Mucosa of descending colon (tissue), 3 donors: ENCODE results near the gene ARFRP1. TPM values are rescaled to one million over a fixed set of nuclear protein-coding genes. Genes with fewer than 3 reads are reported as not detected.
A peak's percentile ranks its signal among the peaks of the same experiment; 100 is the strongest.

ENCODE experiments used
- ATAC-seq: fragments of 200-7000 bp; cut with Tn5 transposase; one replicate; pipeline ENCODE4 v1.9.1; 2020; ENCODE audit warnings: mild to moderate bottlenecking, moderate library complexity
- DNase-seq, 3 donors: peaks; one replicate each; pipeline ENCODE4 v3.0.0-alpha.2; 2020
- H3K36me3 ChIP-seq: fragments of 200-600 bp; one replicate; pipeline ENCODE4 v1.8.0; 2021; ENCODE audit warnings: low read depth, mild to moderate bottlenecking
- H3K4me1 ChIP-seq: fragments of 200-600 bp; one replicate; pipeline ENCODE4 v1.8.0; 2021; ENCODE audit warnings: low read depth, mild to moderate bottlenecking
- H3K4me3 ChIP-seq: fragments of 200-600 bp; one replicate; pipeline ENCODE4 v1.8.0; 2021; ENCODE audit warnings: mild to moderate bottlenecking
- H3K9me3 ChIP-seq: fragments of 200-600 bp; one replicate; pipeline ENCODE4 v1.8.0; 2021; ENCODE audit warnings: mild to moderate bottlenecking
- intact Hi-C, 2 donors: fragments of 100-400 bp; cut with DNase I in 1 of 2; cut with micrococcal nuclease in 1 of 2; formaldehyde crosslinking; loops; one replicate each; pipeline versions ENCODE4 v1.11.0 to v1.11.1; 2022; cut with DNase I, micrococcal nuclease
- total RNA-seq, 3 donors: library from RNA; stranded (reverse); fragmentation: NEBNext Ultra II Directional in 2 of 3; extraction: Animal tissue kit (Norgen Biotek cat#: 25700) in 2 of 3; gene quantifications; one replicate each; pipeline versions ENCODE4 v1.2.1 to v1.2.4, GENCODE V29; 2021 to 2023
- TF ChIP-seq, protein P1 (sequence below): fragments of 200-600 bp; IDR thresholded peaks from one replicate; pipeline ENCODE4 v1.8.0; 2022; ENCODE audit warnings: antibody characterized with exemption, mild to moderate bottlenecking
- donor health status: DM: no; HTN: no; CAD: no; lungs with moderate emphysema.
- donor health status: DM: no; HTN: no; CAD: no.
- donor health status: DM: no; HTN: yes; CAD: no.

ARFRP1 gene
- total RNA-seq, 3 donors from 2014 or later: 64.5 to 69.7 (median 68.6) TPM

GRCh38 chr20:63703976-63704748, 3.6 kb downstream of the ARFRP1 start:
- Histone ChIP-seq H3K9me3 (no peaks in the 10 kb centered on the region), H3K4me1 (peaks cover 20% of the 10 kb centered on the region), H3K36me3 (no peaks in the 10 kb centered on the region), H3K4me3 (no peak overlapping the region)
- TF ChIP-seq, protein P1, sequence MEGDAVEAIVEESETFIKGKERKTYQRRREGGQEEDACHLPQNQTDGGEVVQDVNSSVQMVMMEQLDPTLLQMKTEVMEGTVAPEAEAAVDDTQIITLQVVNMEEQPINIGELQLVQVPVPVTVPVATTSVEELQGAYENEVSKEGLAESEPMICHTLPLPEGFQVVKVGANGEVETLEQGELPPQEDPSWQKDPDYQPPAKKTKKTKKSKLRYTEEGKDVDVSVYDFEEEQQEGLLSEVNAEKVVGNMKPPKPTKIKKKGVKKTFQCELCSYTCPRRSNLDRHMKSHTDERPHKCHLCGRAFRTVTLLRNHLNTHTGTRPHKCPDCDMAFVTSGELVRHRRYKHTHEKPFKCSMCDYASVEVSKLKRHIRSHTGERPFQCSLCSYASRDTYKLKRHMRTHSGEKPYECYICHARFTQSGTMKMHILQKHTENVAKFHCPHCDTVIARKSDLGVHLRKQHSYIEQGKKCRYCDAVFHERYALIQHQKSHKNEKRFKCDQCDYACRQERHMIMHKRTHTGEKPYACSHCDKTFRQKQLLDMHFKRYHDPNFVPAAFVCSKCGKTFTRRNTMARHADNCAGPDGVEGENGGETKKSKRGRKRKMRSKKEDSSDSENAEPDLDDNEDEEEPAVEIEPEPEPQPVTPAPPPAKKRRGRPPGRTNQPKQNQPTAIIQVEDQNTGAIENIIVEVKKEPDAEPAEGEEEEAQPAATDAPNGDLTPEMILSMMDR: no peak
- intact Hi-C loops: no loop called here
- no peak for ATAC-seq
- peak in 1 of 3 donors; percentile 43 for DNase-seq

DNA sequence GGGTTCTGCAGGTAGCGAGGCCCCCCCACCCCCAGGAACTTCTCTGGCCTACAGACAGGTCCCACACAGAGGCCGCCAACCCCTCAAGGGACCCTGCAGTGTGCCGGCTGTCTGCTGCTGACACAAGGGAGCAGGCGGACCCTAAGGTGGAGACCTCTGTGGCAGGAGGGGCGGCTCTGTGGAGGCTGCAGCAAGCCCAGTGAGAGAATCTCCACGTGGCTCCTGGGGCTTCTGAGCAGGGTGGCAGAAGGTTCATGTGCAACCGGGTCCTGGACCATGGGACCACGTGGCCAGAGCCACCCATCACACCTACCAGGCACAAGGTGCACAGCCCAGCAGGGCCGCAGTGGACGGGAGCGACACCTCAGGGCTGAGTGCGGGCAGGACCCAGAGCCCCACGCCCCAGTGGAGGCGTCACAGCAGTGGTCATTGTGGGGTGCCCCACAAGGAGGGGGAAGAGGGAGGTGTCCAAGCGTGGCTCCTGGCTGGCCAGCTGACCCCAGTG, 4.3 kb downstream of the ARFRP1 start:
- ATAC-seq (no peak), DNase-seq (peak in 1 of 3 donors; percentile 55)
- no peaks in the 10 kb centered on the region for H3K9me3 ChIP-seq
- no peaks in the 10 kb centered on the region for H3K36me3 ChIP-seq
- intact Hi-C loops: no loop called here
- H3K4me1 ChIP-seq: peaks cover 19% of the 10 kb centered on the region
- TF ChIP-seq, protein P1: no peak
- H3K4me3 ChIP-seq: no peak overlapping the region

DNA sequence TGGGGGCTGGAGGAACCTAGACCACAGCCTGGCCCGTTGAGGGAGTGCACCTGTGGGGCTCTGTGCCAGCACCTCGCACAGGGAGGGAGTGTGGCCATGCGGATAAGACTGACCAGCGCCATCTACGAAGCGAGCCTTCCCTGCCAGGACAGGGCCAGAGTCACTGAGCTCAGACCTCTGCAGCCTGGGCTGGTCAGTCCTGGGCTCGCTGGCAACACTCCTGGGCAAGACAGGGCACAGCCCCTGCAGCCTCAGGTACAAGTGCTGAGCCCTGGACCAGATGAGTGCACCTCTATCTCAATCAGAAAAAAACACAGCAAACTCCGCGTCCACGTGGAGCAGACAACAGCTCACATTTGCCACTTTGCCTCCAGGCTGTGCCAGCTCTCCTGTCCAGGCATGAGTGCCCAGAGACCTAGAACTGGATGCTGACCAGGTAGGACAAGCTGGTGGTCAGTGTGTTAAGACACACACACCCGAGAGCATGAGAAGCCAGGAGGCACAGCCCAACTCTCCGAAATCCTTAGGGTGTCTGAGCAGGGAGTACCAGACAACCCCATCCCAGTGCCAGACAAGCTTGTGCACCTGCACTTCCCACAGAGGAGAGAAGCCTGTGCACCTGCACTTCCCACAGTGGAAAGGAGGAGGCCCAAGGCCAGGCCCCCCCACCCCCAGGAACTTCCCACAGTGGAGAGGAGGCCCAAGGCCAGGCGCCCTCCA, 4.9 kb downstream of the ARFRP1 start:
- DNase-seq (peak in 1 of 3 donors; percentile 31), ATAC-seq (no peak)
- Histone ChIP-seq H3K4me3 (no peak overlapping the region), H3K36me3 (no peaks in the 10 kb centered on the region), H3K4me1 (peaks cover 23% of the 10 kb centered on the region), H3K9me3 (no peaks in the 10 kb centered on the region)
- TF ChIP-seq, protein P1: no peak
- intact Hi-C loops: no loop called here

- DNase-seq (peak in 1 of 3 donors; percentile 48), ATAC-seq (no peak)
- H3K9me3 ChIP-seq: no peaks in the 10 kb centered on the region
- peaks cover 29% of the 10 kb centered on the region for H3K4me1 ChIP-seq
- no peak overlapping the region for H3K4me3 ChIP-seq
- intact Hi-C loops: no loop called here
- TF ChIP-seq, protein P1: no peak
- no peaks in the 10 kb centered on the region for H3K36me3 ChIP-seq
Measured at GRCh38 chr20:63702036-63702665, 5.6 kb downstream of the ARFRP1 start.

GRCh38 chr20:63701329-63702035, 6.3 kb downstream of the ARFRP1 start:
- Histone ChIP-seq H3K9me3 (no peaks in the 10 kb centered on the region), H3K36me3 (no peaks in the 10 kb centered on the region), H3K4me1 (peaks cover 35% of the 10 kb centered on the region), H3K4me3 (no peak overlapping the region)
- TF ChIP-seq, protein P1: no peak
- intact Hi-C loops: no loop called here
- DNase-seq (peak in 1 of 3 donors; percentile 57), ATAC-seq (no peak)
